ENCODE data around the gene ZFP90. TPM values are rescaled to one million over a fixed set of nuclear protein-coding genes. Genes with fewer than 3 reads are reported as not detected.
A peak's percentile ranks its signal among the peaks of the same experiment; 100 is the strongest.
"Not testable (repeated sequence)": the region's sequence is repeated elsewhere in the genome, so short reads cannot be mapped to it uniquely, and the experiment has no call there.

The ZFP90 gene
- polyA plus RNA-seq, 1 donor: 19.6 TPM

DNA sequence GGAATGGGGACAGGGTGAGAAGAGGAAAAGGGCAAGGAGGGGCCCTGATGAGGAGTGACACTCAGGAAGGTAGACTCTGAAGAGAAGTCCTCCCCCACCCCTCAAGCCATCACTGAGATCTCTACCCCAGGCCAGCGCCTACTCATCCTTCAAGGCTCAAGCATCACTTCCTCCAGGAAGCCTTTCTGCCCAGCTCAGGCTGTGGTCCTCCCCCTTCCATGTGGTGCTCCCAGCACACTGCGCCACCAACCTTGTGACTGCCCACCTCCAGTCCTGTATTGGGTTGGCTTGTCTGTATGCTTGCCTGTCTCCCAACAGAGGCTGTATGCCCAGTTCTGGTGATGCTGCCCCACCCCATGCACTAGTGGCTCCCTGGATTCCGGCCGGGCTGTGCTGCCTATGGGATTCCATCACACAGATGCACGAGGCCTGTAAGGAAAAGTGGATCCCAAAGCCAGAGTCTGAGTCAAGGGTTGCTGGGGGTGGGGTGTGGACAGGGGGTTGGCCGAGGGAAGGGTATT, 19.8 kb upstream of the ZFP90 start:
- no peak for DNase-seq

DNA sequence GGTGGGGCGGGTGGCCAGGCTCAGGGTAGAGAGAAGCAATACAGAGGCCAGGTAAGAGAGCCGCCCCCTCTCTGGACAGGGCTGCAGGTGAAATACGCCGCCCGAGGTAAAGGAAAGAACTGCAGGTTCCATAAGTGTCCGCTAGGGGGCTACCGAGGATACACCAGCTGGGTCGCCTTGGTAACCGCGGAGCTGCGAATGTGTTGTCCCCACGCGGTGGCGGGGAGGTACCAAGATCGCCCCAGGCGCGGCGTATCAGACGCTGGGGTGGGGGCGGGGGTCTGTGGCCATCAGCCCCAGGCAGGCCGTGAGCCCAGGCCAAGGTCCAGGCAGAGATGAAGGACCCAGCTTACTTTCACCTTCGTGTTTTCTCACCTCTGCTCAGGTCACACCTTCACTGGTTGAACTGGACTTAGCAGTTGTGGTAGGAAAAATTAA, 18.4 kb upstream of the ZFP90 start:
- peak; percentile 85 for DNase-seq

DNA sequence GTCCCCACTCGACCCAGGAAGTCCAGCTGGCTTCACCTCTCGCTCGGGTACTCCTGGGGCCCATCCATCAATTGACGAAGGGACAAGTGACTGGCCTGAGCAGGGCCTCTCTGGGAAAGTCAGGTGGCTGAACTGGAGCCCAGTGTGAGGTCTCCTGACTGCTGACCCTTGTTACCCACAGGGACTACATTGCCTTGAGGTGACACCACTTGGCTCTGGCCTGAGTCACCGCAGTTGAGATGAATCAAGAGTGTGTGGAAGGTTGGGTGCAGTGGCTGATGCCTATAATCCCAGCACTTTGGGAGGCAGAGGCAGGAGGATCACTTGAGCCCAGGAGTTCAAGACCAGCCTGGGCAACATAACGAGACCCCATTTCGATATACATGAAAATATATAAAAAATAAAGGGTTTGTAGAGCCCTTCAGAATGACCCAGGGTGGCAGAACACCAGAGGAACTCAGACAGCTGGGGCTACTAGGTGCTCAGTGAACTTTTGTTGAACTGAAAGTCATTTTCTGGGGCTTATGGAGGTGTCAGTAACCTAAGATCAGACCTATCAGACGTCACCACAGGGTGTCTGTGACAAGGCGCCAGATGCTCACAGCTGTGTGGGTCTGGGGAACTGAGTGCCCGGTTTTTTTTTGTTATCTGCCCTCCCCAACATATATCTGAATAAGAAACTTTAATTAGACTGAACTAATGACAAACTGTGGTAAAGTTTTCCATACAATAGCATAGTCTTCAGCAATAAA, 14.8 kb upstream of the ZFP90 start:
- DNase-seq: no peak

DNA sequence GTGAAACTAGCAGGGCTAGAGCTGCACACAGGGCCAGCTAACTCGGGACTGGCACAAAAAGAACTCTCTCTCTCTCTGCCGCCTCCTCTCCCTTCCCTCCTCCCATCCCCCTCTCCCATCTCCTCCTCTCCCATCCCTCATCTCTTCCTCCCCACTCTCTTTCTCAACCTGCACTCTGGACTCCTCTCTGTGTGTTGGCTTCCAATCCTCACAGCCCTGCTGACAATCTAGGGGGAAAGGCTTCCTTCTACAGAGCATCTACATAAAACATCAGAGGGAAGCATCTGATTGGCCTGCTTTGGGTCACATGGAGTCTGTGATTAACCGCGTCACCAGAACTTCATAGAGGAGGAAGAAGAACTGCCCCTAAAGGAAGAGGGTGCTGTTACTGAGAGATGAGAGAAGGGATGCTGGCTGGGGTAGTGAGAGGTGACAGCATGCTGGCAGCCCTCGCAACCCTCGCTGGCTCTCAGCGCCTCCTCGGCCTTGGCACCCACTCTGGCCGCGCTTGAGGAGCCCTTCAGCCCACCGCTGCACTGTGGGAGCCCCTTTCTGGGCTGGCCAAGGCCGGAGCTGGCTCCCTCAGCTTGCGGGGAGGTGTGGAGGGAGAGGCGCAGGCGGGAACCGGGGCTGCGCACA, 12.8 kb upstream of the ZFP90 start:
- DNase-seq: no peak

DNA sequence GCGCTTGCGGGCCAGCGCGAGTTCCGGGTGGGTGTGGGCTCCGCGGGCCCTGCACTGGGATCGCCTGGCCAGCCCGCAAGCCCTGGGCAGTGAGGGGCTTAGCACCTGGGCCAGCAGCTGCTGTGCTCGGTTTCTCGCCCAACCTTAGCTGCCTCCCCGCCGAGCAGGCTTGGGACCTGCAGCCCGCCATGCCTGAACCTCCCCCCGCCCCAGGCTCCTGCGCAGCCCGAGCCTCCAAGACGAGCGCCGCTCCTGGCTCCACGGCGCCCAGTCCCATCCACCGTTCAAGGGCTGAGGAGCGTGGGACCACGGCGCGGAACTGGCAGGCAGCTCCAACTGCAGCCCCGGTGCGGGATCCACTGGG, 12.3 kb upstream of the ZFP90 start:
- DNase-seq: no peak

DNA sequence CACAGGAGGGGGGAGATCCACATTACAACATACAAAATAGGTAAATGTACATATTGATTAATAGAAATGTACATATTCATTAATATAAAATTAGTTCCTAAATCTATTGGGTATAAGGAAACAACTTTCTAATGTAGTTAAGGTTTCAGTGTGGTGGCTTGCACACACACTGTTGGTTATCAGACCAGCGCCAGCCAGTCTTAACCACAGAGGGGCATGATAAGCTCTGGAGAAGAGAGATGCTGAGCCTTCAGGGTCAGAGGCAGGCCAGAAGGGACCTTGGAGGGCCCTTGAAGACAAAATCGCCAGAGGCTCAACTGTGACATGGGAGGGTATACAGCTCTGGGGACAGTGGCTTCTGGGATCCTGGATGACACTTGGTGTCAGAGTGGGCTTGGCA, 10.9 kb upstream of the ZFP90 start:
- DNase-seq: no peak

DNA sequence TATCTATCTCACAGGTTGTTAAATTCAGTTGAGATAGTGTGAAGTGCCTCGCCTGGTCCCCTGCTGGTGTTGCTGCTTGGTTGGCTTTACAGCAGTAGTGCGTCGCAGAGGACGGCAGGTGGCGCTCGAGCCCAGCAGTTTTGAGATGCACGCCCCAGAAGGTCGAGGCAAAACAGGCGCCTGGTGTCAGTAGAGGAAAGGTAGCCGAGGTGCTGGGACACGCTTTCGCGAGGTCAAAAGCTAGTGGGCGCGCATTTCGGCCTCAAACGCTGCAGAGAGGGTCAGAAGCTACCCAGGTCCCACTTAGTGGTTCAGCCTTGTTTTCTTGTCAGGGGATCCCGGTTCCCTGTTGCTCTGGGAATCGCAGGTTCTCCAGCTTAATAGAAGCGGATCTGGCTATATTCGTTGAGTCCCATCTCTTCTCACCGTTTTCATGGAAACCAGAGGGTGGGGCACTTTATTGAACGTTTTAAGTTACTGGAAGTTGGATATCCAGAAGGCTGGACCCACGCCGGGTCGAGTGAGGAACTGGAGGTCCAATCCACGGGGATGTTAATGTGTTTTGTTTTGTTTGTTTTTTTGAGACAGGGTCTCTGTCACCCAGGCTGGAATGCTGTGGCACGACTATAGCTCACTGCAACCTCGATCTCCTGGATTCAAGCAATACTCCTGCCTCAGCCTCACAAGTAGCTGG, 10.3 kb upstream of the ZFP90 start:
- peak; percentile 84 for DNase-seq

DNA sequence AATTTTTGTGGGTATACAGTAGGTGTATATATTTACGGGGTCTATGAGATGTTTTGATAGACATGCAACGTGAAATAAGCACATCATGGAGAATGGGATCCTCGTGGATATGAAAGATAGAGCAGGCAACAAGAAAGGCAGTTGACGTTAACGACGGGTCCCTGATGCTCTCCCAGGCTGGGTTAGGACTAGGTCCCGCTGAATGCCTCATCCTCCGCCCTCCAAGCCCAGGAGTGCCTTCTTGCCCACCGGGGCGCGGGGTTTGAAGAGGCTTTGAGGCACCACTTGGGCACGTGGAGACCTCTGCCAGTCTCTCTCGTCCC, 9.5 kb upstream of the ZFP90 start:
- no peak for DNase-seq

DNA sequence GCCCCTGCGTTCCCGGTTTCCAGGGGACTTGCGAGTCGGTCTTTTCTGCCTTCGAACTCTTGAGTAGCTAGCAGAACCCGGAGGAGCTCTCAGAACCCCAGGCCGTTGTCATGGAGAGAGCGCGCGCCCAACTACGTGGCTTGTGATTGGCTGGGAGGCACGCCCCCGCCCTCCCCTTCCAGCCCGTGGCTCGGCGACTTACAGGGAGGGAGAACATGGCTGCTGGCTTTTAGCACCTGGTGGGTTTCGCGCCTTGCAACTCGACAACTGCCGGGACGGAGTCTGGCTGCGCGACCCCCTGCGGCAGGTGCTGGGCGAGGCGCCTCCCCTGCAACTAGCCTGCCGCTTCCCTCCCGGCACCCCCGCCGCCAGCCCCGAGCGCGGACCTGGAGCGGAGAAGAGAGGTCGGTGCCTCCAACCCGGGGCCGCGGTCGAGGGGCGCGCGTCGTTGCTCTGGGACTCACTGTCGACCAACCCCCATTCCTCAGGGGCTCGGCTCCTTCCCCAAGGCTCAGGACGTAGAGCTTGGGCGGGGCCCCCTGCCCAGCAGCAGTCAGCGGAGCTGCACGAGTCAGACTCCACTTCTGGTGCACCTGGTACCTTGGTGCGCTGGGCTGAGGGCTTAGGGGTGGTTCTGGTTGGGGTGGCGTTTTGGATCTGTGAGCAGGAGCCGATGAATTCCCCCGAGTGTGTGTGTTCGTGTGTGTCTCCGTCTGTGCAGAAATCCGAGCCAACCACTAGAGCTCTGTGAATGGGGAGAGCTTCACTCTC, 9.0 kb upstream of the ZFP90 start:
- peak; percentile 81 for DNase-seq

DNA sequence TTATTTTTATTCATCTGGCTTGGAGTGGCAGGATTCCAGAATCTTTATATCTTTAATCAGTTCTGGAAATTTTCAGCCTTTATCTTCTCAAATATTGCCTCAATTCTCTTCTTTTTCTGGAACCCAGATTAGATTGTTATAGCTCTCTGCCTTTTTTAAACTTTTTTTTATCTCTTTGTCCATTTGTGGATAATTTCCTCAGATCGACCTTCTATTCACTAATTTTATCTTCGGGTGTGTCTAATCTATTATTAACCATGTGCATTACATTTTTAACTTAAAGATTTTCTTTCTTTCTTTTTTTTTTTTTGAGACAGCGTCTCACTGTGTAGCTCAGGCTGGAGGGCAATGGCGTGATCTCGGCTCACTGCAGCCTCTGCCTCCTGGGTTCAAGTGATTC, 5.2 kb upstream of the ZFP90 start:
- DNase-seq: no peak

DNA sequence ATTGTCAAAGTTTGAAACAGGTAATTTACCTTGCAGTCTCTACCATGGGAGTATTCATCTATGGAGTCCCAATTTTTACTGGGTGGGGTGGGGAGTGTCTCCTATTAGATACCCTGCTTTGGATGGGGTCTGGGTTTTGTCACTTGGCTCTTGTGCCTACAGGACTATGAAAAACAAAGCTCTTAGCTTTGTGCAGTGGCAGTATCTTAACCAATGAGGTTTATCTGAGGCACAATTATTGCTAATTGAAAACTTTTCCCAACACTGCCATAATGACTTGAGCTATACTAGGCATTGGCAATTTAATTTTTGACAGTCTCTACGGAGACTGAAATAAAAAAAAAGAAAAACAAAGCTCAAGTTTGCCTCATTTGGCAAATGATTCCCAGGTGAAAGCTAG, 3.8 kb upstream of the ZFP90 start:
- DNase-seq: no peak

DNA sequence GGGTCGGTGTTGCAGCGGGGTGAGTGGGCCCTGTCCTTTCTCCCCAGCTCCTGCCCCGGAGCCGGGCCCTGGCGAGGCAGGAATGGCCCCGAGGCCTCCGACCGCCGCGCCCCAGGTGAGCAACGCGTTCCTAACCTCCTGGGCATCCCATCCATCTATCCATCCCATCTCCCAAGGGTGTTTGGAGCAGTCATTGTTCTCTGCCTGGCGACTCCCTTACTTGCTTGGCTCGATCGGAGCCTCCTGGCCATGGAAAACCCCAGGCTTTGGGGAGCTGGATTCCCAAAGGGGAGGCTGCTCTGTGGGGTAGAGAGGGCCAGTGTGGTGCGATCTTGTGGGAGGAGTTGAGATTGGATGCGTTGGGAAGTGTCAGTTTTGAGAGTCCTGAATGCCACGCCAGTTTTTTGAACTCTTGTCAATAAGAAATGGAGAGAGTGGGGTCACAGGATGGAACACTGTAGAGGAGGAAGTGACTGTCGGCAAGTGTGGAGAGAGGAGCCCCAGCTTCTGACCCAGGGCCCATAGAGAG, 684 bp downstream of the ZFP90 start:
- DNase-seq: no peak

DNA sequence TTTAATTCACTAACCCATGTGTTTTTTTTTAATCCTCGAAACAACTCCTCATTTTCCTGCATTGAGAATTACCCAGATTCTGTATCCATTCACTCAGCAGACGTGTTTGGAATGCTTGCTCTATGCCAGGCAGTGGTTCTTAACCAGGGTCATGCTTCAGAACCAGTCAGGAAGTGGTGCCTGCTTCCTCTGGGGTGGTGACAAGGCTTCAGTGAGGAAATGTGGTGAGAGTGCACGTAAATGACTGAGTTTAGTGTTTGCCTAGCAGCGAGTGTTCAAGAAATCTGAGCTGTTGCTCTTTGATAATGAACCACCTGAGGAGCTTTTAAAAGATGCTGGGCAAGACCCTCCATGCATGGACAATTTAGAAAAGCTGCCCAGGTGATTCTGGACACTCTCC, 9.9 kb downstream of the ZFP90 start:
- no peak for DNase-seq

DNA sequence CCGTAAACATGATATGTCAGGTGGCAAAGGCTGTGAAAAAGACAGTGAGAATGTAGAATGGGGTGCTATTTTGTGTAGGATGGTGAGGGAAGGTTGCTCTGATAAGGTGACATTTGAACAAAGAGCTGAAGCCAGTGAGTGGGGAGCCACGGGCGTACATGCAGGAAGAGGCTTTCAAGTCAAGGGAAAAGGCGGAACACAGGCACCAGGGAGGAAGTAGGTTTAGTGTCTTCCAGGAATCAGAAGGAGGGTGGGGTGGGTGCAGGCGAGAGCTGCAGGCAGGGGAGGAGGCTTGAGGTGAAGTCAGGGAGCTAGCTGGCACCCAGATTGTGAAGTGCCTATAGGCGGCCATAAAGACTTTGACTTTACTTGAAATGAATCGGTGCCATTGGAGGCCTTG, 14.1 kb downstream of the ZFP90 start:
- no peak for DNase-seq

DNA sequence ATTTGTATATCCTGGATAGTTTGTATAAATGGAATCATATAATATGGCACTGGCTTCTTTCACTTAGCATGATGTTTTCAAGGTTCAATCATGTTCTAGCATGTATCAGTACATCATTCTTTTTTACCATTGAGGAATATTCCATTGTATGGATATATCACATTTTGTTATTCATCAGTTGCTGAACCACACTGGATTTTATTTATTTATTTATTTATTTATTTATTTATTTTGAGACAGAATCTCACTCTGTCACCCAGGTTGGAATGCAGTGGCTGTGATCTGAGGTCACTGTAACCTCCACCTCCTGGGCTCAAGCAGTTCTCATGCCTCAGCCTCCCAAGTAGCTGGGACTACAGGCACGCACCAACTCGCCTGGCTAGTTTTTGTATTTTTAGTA, 21.2 kb downstream of the ZFP90 start:
- not testable (repeated sequence) for DNase-seq

DNA sequence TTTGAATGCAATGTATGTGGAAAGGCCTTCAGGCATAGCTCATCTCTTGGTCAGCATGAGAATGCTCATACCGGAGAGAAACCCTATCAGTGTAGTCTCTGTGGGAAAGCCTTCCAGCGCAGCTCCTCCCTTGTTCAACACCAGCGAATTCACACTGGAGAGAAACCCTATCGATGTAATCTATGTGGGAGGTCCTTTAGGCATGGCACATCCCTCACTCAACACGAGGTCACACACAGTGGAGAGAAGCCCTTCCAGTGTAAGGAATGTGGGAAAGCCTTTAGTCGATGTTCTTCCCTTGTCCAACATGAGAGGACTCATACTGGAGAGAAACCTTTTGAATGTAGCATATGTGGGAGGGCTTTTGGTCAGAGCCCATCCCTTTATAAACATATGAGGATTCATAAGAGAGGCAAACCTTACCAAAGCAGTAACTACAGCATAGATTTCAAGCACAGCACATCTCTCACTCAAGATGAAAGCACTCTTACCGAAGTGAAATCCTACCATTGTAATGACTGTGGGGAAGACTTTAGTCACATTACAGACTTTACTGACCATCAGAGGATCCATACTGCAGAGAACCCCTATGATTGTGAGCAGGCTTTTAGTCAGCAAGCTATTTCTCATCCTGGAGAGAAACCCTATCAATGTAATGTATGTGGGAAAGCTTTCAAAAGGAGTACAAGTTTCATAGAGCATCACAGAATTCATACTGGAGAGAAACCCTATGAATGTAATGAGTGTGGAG, 24.7 kb downstream of the ZFP90 start:
- no peak for DNase-seq

DNA sequence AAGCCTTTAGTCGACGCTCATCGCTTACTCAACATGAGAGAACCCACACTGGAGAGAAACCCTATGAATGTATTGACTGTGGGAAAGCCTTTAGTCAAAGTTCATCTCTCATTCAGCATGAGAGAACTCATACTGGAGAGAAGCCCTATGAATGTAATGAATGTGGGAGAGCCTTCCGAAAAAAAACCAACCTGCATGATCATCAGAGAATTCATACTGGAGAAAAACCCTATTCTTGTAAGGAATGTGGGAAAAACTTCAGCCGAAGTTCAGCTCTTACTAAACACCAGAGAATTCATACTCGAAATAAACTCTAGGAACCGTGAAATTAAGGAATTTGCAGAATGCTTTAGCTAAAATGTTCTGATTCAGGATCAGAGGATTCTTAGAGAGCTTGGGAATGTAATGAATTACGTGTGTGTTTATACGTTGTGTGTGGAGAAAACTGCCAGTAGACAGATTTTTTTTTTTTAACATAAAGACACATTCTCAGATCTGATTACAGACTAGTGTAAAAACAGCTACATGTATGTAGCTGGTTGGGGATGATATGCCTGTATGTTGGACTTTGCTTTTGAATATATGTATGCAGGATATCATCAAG, 25.4 kb downstream of the ZFP90 start:
- no peak for DNase-seq

DNA sequence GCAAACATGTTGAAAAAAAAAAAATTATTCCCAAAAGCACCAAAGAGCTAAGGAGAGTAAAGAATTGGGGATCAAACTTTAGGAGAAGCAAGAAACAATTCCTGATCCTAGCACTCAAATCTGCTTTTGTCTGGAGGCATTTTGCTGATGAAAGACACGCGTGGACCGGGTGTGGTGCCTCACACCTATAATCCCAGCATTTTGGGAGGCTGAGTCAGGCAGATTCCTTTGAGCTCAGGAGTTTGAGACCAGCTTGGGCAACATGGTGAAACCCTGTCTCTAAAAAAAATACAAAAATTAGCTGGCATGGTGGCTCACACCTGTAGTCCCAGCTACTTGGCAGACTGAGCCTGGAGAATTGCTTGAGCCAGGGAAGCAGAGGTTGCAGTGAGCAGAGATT, 35.4 kb downstream of the ZFP90 start:
- DNase-seq: no peak

DNA sequence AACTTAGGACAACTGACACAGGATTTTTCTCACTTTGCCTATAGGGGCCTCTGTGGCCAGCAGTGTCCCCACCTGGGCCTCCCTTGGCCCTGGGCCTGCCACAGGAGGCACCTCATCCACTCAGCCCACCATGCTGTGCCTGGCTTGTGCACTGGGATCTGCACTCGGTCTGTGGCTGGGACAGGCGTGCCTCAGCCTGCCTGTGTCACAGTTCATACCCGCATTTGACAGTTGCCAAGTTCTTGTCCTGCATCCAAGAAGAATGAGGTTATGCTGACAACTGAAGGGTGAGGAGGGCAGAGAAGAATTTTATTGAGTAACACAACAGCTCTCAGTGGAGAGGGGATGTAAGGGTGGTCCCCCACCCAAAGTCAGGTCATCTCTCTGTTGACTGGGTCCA, 36.0 kb downstream of the ZFP90 start:
- DNase-seq: no peak

DNA sequence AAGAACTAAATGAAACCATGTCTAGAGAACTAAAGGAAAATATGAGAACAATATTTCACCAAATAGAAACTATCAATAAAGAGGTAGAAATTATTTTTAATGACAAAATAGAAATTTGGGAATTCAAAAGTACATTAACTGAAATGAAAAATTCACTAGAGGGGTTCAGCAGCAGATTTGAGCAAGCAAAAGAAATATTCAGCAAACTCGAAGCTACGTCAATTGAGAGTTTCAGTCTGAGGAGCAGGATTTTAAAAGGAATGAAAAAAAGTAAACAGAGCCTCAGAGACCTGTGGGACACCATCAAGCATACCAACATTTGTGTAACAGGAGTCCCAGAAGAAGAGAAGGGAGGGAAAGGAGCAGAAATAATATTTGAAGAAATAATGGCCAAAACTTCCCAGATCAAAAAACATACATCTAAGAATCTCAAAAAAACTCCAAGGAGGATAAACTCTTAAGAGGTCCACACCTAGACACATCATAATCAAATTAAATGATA, 38.3 kb downstream of the ZFP90 start:
- DNase-seq: no peak
